Measurements from ENCODE around the gene C1orf122.
A peak's percentile ranks its signal among the peaks of the same experiment; 100 is the strongest.
"Not testable (repeated sequence)": the region's sequence is repeated elsewhere in the genome, so short reads cannot be mapped to it uniquely, and the experiment has no call there.

C1orf122 gene

GRCh38 chr1:37807555-37808368, at the start of gene C1orf122, which contains the start of gene YRDC:
Gene C1orf122 (plus strand): TSS chr1:37807790. CDS start chr1:37808405, 615 bp downstream.
Gene YRDC (minus strand): TSS chr1:37808208. CDS start chr1:37808180, 28 bp downstream.
- Mint-ChIP-seq H3K9me3 (no peaks in the 10 kb centered on the region), H3K4me3 (peak within 1 kb of the TSS; percentile 96 to 100), H3K4me1 (peaks cover 61% of the 10 kb centered on the region), H3K27ac (peak within 1 kb of the TSS; percentile 98 to 99), H3K27me3 (no peaks in the 10 kb centered on the region)
- peak; percentile 90 to 92 for DNase-seq
- peak; percentile 97 for ATAC-seq

GRCh38 chr1:37759451-37759850, 48.1 kb upstream of the C1orf122 start:
- Mint-ChIP-seq H3K27me3 (peaks cover 48% of the 10 kb centered on the region), H3K27ac (no peak overlapping the region), H3K4me3 (no peak overlapping the region), H3K9me3 (peaks cover 0 to 4% of the 10 kb centered on the region in 2 donors), H3K4me1 (peaks cover 17% of the 10 kb centered on the region)
- DNase-seq (no peak), ATAC-seq (no peak)

- H3K4me1 Mint-ChIP-seq = peaks cover 25% of the 10 kb centered on the region
- no peak overlapping the region for H3K27ac Mint-ChIP-seq
- peaks cover 4 to 9% of the 10 kb centered on the region in 2 donors for H3K9me3 Mint-ChIP-seq
- no peak for DNase-seq
- no peak overlapping the region for H3K4me3 Mint-ChIP-seq
- no peak for ATAC-seq
- H3K27me3 Mint-ChIP-seq = peaks cover 54% of the 10 kb centered on the region
Observed at GRCh38 chr1:37761416-37762095, 46.0 kb upstream of the C1orf122 start.

GRCh38 chr1:37762516-37762915, 45.1 kb upstream of the C1orf122 start:
- Mint-ChIP-seq H3K27me3 (peaks cover 63% of the 10 kb centered on the region), H3K9me3 (peaks cover 4 to 9% of the 10 kb centered on the region in 2 donors), H3K4me3 (no peak overlapping the region), H3K27ac (no peak overlapping the region), H3K4me1 (peaks cover 29% of the 10 kb centered on the region)
- ATAC-seq = no peak
- no peak for DNase-seq

- Mint-ChIP-seq H3K9me3 (peaks cover 4 to 9% of the 10 kb centered on the region in 2 donors), H3K27ac (no peak overlapping the region), H3K4me1 (peaks cover 29% of the 10 kb centered on the region), H3K4me3 (no peak overlapping the region), H3K27me3 (peaks cover 77% of the 10 kb centered on the region)
- DNase-seq (no peak), ATAC-seq (no peak)
Observed at GRCh38 chr1:37763791-37764413, 43.7 kb upstream of the C1orf122 start.

- H3K27ac Mint-ChIP-seq = no peak overlapping the region
- H3K27me3 Mint-ChIP-seq = peaks cover 82% of the 10 kb centered on the region
- H3K9me3 Mint-ChIP-seq = peaks cover 4 to 9% of the 10 kb centered on the region in 2 donors
- DNase-seq (peak; percentile 42 to 52), ATAC-seq (no peak)
- H3K4me3 Mint-ChIP-seq = peak overlapping the region; percentile 18 to 52
- peaks cover 29% of the 10 kb centered on the region for H3K4me1 Mint-ChIP-seq
Observed at GRCh38 chr1:37764414-37764825, 43.2 kb upstream of the C1orf122 start.

GRCh38 chr1:37764888-37765441, 42.6 kb upstream of the C1orf122 start, which contains the start of gene EPHA10:
Gene EPHA10 (minus strand): TSS chr1:37765120. CDS start chr1:37765066, 54 bp downstream.
- peak within 1 kb of the TSS; percentile 55 to 61 for H3K4me3 Mint-ChIP-seq
- H3K9me3 Mint-ChIP-seq = peaks cover 4 to 9% of the 10 kb centered on the region in 2 donors
- peaks cover 29% of the 10 kb centered on the region for H3K4me1 Mint-ChIP-seq
- DNase-seq (no peak), ATAC-seq (no peak)
- peak within 1 kb of the TSS in 1 of 2 donors; percentile 75 for H3K27ac Mint-ChIP-seq
- peaks cover 88% of the 10 kb centered on the region for H3K27me3 Mint-ChIP-seq

GRCh38 chr1:37765916-37766664, 41.5 kb upstream of the C1orf122 start:
- Mint-ChIP-seq H3K27me3 (peaks cover 99% of the 10 kb centered on the region), H3K9me3 (peaks cover 4 to 9% of the 10 kb centered on the region in 2 donors), H3K4me3 (peak overlapping the region; percentile 55 to 61), H3K27ac (no peak overlapping the region), H3K4me1 (peaks cover 29% of the 10 kb centered on the region)
- DNase-seq (peak in 1 of 2 donors; percentile 30), ATAC-seq (peak; percentile 87)

- peaks cover 29% of the 10 kb centered on the region for H3K4me1 Mint-ChIP-seq
- H3K4me3 Mint-ChIP-seq = no peak overlapping the region
- ATAC-seq (no peak), DNase-seq (no peak)
- H3K27me3 Mint-ChIP-seq = peaks cover 90% of the 10 kb centered on the region
- no peak overlapping the region for H3K27ac Mint-ChIP-seq
- H3K9me3 Mint-ChIP-seq = peaks cover 4 to 9% of the 10 kb centered on the region in 2 donors
Observed at GRCh38 chr1:37767488-37767887, 40.1 kb upstream of the C1orf122 start.

- H3K4me1 Mint-ChIP-seq, H3K4me3 Mint-ChIP-seq, H3K9me3 Mint-ChIP-seq, ATAC-seq, H3K27ac Mint-ChIP-seq, DNase-seq: not testable (repeated sequence)
- peaks cover 69% of the 10 kb centered on the region for H3K27me3 Mint-ChIP-seq
Observed at GRCh38 chr1:37771440-37771839, 36.1 kb upstream of the C1orf122 start.

- H3K4me1 Mint-ChIP-seq = peaks cover 17% of the 10 kb centered on the region
- DNase-seq = no peak
Observed at GRCh38 chr1:37776946-37777516, 30.6 kb upstream of the C1orf122 start.

GRCh38 chr1:37778654-37779053, 28.9 kb upstream of the C1orf122 start:
- no peak for DNase-seq
- Mint-ChIP-seq H3K27ac (no peak overlapping the region), H3K4me3 (no peak overlapping the region), H3K27me3 (peaks cover 47% of the 10 kb centered on the region), H3K9me3 (no peaks in the 10 kb centered on the region), H3K4me1 (peaks cover 17% of the 10 kb centered on the region)
- no peak for ATAC-seq

More at GRCh38 chr1:37776946-37777516, 30.6 kb upstream of the C1orf122 start:
- no peak for ATAC-seq
- Mint-ChIP-seq H3K4me3 (no peak overlapping the region), H3K27me3 (peaks cover 51% of the 10 kb centered on the region), H3K27ac (no peak overlapping the region), H3K9me3 (peaks cover 0 to 4% of the 10 kb centered on the region in 2 donors)

- Mint-ChIP-seq H3K4me3 (no peak overlapping the region), H3K9me3 (no peaks in the 10 kb centered on the region), H3K27me3 (peaks cover 51% of the 10 kb centered on the region), H3K4me1 (peaks cover 6% of the 10 kb centered on the region), H3K27ac (no peak overlapping the region)
- no peak for DNase-seq
- no peak for ATAC-seq
Observed at GRCh38 chr1:37782491-37782890, 25.1 kb upstream of the C1orf122 start.

- peaks cover 28% of the 10 kb centered on the region for H3K4me1 Mint-ChIP-seq
- ATAC-seq (no peak), DNase-seq (no peak)
- peak overlapping the region; percentile 43 to 65 for H3K4me3 Mint-ChIP-seq
- no peak overlapping the region for H3K27ac Mint-ChIP-seq
- H3K9me3 Mint-ChIP-seq = no peaks in the 10 kb centered on the region
- peaks cover 70% of the 10 kb centered on the region for H3K27me3 Mint-ChIP-seq
Observed at GRCh38 chr1:37792943-37793686, 14.5 kb upstream of the C1orf122 start.

Measured in stimulated activated naive CD8-positive, alpha-beta T cell treated with anti-CD3 and anti-CD28 coated beads, Interleukin-15, amount 100 ng/mL, for 72 hours (primary cell).